Activated CD4-positive, alpha-beta T cell treated with anti-CD3 and anti-CD28 coated beads, Interleukin-2, Interleukin-4, amounts not matched to agents 100 ng/mL and 50 ng/mL, durations not matched to agents 16 hours and 8 hours (primary cell): ENCODE results near the gene CTBP2.

ENCODE experiments used
- DNase-seq: peaks from one replicate; pipeline ENCODE4 v3.0.0-alpha.2; 2020; ENCODE audit warnings: low spot score

CTBP2 gene

GRCh38 chr10:125159932-125160855, at the start of gene CTBP2:
TSS of gene CTBP2 (minus strand) at chr10:125160563.
- DNase-seq: no peak

GRCh38 chr10:125209591-125210355, 49.4 kb upstream of the CTBP2 start:
- DNase-seq: no peak

- no peak for DNase-seq
Observed at GRCh38 chr10:125208854-125209565, 48.6 kb upstream of the CTBP2 start.

GRCh38 chr10:125206623-125207022, 46.3 kb upstream of the CTBP2 start:
- DNase-seq: no peak

- no peak for DNase-seq
Observed at GRCh38 chr10:125205431-125205830, 45.1 kb upstream of the CTBP2 start.

- no peak for DNase-seq
Observed at GRCh38 chr10:125204400-125204799, 44.0 kb upstream of the CTBP2 start.

- no peak for DNase-seq
Observed at GRCh38 chr10:125203186-125203800, 42.9 kb upstream of the CTBP2 start.

GRCh38 chr10:125201791-125202622, 41.6 kb upstream of the CTBP2 start:
- DNase-seq: no peak

- DNase-seq: peak; percentile 25
Observed at GRCh38 chr10:125201108-125201524, 40.8 kb upstream of the CTBP2 start.

GRCh38 chr10:125200396-125200795, 40.0 kb upstream of the CTBP2 start:
- no peak for DNase-seq

GRCh38 chr10:125199270-125199669, 38.9 kb upstream of the CTBP2 start:
- DNase-seq: no peak

- no peak for DNase-seq
Observed at GRCh38 chr10:125194814-125195213, 34.5 kb upstream of the CTBP2 start.

- DNase-seq: no peak
Observed at GRCh38 chr10:125193306-125193877, 33.0 kb upstream of the CTBP2 start.

GRCh38 chr10:125192620-125193019, 32.3 kb upstream of the CTBP2 start:
- DNase-seq: no peak

GRCh38 chr10:125192005-125192404, 31.6 kb upstream of the CTBP2 start:
- DNase-seq: no peak

- DNase-seq: no peak
Observed at GRCh38 chr10:125190946-125191345, 30.6 kb upstream of the CTBP2 start.

- DNase-seq: no peak
Observed at GRCh38 chr10:125190414-125190813, 30.1 kb upstream of the CTBP2 start.

GRCh38 chr10:125189162-125189561, 28.8 kb upstream of the CTBP2 start:
- no peak for DNase-seq

GRCh38 chr10:125187238-125188194, 27.2 kb upstream of the CTBP2 start:
- no peak for DNase-seq
